ENCODE data around the gene CDC45.
"Not testable (repeated sequence)": the region's sequence is repeated elsewhere in the genome, so short reads cannot be mapped to it uniquely, and the experiment has no call there.

The CDC45 gene

DNA sequence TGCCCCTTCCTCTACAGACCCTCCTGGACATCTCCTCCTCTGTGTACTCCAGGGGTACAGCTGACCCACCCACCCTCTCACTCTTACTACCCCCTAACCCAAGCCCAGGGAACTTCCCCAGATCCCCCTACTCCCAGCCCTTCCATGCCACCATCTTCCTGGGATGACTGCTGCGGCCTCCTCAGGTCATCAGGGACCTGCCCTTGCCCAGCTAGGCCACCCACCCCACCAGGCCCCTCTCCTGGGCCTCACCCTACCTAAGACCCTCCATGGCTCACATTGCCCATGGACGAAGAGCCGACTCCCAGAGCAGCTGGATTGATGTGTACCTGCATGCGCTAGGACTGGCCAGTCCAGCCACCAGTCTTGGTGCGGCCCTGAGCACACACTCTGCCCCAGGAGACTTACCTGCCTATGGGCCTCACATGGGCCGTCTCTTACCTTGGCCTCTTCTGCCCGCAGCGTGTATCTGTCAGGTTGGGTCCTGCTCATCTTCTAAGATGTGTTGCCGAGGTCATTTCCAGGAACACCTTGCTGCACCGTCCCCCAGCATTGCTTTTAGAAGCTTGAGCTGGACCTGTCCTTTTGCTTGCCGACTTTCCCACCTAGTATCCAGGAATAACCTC, 46.5 kb downstream of the CDC45 start:
- no peak for DNase-seq
- Mint-ChIP-seq H3K4me3 (peak overlapping the region; percentile 26), H3K36me3 (ENCODE audit: low read depth) (peaks cover 1% of the 10 kb centered on the region), H3K27ac (no peak overlapping the region), H3K27me3 (ENCODE audit: low read depth, poor library complexity) (peaks cover 77% of the 10 kb centered on the region), H3K9me3 (no peaks in the 10 kb centered on the region), H3K4me1 (peaks cover 16% of the 10 kb centered on the region)
- TF ChIP-seq, protein P1, sequence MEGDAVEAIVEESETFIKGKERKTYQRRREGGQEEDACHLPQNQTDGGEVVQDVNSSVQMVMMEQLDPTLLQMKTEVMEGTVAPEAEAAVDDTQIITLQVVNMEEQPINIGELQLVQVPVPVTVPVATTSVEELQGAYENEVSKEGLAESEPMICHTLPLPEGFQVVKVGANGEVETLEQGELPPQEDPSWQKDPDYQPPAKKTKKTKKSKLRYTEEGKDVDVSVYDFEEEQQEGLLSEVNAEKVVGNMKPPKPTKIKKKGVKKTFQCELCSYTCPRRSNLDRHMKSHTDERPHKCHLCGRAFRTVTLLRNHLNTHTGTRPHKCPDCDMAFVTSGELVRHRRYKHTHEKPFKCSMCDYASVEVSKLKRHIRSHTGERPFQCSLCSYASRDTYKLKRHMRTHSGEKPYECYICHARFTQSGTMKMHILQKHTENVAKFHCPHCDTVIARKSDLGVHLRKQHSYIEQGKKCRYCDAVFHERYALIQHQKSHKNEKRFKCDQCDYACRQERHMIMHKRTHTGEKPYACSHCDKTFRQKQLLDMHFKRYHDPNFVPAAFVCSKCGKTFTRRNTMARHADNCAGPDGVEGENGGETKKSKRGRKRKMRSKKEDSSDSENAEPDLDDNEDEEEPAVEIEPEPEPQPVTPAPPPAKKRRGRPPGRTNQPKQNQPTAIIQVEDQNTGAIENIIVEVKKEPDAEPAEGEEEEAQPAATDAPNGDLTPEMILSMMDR (IDR thresholded peaks at IDR 0.05) = no peak

DNA sequence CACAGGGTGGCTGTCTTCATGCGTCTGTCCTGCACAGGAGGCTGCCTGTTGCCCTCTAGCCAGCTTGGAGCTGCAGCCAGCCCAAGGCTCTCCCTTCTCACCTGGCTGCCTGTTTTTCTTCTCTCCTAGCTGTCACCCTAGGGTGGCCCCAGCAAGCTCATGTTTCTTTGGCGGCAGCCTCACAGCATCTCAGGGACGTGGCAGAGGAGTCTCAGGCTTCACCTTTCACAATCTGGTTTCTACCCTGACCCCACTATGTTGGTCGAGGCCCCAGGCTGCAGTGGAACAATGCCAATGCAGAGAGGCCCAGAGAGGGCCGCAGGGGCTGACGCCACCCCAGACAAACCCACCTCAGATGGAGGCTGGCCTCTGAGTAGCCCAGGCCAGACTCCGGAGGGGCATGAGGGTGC, 47.0 kb downstream of the CDC45 start:
- no peak overlapping the region for H3K4me3 Mint-ChIP-seq
- H3K27me3 Mint-ChIP-seq (ENCODE audit: low read depth, poor library complexity) = peaks cover 77% of the 10 kb centered on the region
- H3K27ac Mint-ChIP-seq = no peak overlapping the region
- TF ChIP-seq, protein P1 (IDR thresholded peaks at IDR 0.05) = no peak
- H3K9me3 Mint-ChIP-seq = no peaks in the 10 kb centered on the region
- no peak for DNase-seq
- H3K4me1 Mint-ChIP-seq = peaks cover 16% of the 10 kb centered on the region
- no peaks in the 10 kb centered on the region for H3K36me3 Mint-ChIP-seq (ENCODE audit: low read depth)

DNA sequence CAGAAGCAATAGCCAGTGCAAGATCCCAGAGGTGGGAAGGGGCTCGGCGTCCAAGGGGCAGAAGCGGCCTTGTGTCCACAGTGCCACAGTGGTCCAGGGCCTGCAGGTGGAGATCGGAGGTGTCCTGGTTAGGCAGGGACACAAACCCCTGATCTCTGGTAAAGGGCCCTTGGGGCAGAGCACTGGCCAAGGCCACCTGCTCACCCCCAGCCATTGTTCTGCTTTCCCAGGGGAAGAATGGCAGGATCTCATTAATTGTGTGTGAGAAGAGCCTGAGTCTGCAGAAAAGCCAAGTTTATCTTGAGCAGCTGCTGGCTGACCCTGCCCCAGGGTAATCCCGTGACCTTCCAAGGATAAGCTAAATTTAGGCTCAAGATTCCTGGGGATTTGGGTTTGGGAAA, 47.6 kb downstream of the CDC45 start:
- Mint-ChIP-seq H3K4me3 (no peak overlapping the region), H3K27me3 (ENCODE audit: low read depth, poor library complexity) (peaks cover 75% of the 10 kb centered on the region), H3K9me3 (no peaks in the 10 kb centered on the region), H3K4me1 (peaks cover 16% of the 10 kb centered on the region), H3K36me3 (ENCODE audit: low read depth) (no peaks in the 10 kb centered on the region), H3K27ac (no peak overlapping the region)
- no peak for DNase-seq
- TF ChIP-seq, protein P1 (IDR thresholded peaks at IDR 0.05) = no peak

DNA sequence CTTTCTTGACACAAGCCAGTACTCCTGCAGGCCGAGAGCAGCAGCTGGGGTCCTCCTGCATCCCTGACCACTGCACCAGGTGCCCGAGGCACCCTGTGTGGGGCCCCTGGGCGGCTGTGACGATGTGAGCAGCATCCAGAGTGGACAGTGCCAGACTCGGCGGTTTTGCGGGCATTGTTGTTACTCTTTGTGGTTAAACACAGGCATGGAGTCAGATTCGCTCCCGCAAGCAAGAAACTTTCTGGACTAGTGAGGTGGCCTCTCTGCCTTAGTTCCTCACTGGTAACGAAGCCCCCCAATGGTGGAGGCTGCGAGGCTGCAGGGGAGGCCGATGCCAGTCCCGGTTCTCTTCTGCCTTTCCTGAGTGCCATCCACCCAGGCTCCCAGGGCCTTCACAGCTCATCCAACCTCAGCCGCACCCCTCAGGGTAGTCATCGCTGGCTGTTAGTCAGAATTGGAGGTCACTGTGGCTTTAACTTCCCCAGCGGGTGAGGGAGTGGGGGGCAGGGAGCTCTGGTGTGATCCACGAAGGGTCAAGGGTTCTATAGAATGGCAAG, 48.2 kb downstream of the CDC45 start:
- DNase-seq = no peak
- Mint-ChIP-seq H3K4me3 (no peak overlapping the region), H3K9me3 (no peaks in the 10 kb centered on the region), H3K4me1 (peaks cover 12% of the 10 kb centered on the region), H3K27ac (no peak overlapping the region), H3K27me3 (ENCODE audit: low read depth, poor library complexity) (peaks cover 71% of the 10 kb centered on the region), H3K36me3 (ENCODE audit: low read depth) (no peaks in the 10 kb centered on the region)
- TF ChIP-seq, protein P1 (IDR thresholded peaks at IDR 0.05) = no peak

DNA sequence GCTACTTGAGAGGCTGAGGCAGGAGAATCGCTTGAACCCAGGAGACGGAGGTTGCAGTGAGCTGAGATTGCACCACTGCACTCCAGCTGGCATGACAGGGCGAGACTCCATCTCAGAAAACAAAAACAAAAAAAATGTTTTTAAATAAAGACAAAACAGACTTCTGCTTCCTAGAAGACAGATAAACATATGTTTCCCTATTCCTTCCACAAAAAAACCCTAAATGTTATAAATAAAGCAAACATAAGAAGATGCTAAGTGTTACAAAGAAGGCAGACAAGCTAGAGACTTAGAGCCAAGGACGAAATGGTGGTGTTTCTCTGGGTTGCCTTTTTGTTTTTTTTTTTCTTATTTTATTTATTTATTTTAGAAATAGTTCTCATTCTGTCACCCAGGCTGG, 50.1 kb downstream of the CDC45 start:
- H3K36me3 Mint-ChIP-seq (ENCODE audit: low read depth) = no peaks in the 10 kb centered on the region
- H3K4me3 Mint-ChIP-seq = no peak overlapping the region
- H3K9me3 Mint-ChIP-seq = no peaks in the 10 kb centered on the region
- H3K27ac Mint-ChIP-seq = no peak overlapping the region
- H3K4me1 Mint-ChIP-seq = peaks cover 7% of the 10 kb centered on the region
- no peak for DNase-seq
- TF ChIP-seq, protein P1 (IDR thresholded peaks at IDR 0.05) = no peak
- peaks cover 52% of the 10 kb centered on the region for H3K27me3 Mint-ChIP-seq (ENCODE audit: low read depth, poor library complexity)

DNA sequence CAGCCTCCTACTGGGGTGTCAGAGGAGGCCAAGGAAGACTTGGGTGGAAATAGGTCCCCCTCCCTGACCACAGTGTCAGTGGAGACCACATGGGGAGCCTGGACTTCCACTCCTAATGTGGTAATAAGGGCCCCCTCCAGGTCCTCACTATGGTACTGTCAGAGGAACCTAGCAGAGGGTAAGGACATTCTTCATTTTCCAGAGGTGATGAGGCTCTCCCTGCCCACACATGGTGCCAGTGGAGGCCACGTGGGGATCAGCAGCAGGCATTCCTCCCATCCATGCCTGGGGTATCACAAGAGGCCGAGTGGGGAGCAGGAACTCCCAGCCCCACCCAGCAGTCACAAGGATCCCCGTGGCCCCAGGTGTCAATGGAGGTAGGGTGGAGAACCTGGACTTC, 51.0 kb downstream of the CDC45 start:
- H3K36me3 Mint-ChIP-seq (ENCODE audit: low read depth) = no peaks in the 10 kb centered on the region
- H3K27me3 Mint-ChIP-seq (ENCODE audit: low read depth, poor library complexity) = peaks cover 48% of the 10 kb centered on the region
- peaks cover 5% of the 10 kb centered on the region for H3K4me1 Mint-ChIP-seq
- H3K4me3 Mint-ChIP-seq = no peak overlapping the region
- TF ChIP-seq, protein P1 (IDR thresholded peaks at IDR 0.05) = no peak
- no peak for DNase-seq
- H3K9me3 Mint-ChIP-seq = no peaks in the 10 kb centered on the region
- no peak overlapping the region for H3K27ac Mint-ChIP-seq

DNA sequence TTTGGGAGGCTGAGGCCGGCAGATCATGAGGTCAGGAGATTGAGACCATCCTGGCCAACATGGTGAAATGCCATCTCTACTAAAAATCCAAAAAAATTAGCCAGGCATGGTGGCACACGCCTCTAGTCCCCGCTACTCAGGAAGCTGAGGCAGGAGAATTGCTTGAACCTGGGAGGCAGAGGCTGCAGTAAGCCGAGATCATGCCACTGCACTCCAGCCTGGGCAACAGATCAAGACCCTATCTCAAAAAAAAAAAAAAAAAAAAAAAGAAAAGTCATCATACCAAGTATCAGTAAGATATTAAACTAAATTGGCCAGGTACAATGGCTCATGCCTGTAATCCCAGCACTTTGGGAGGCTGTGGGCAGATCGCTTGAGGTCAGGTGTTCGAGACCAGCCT, 51.6 kb downstream of the CDC45 start:
- not testable (repeated sequence) for H3K4me1 Mint-ChIP-seq; DNase-seq; H3K4me3 Mint-ChIP-seq; H3K27ac Mint-ChIP-seq; H3K36me3 Mint-ChIP-seq (ENCODE audit: low read depth); H3K9me3 Mint-ChIP-seq
- H3K27me3 Mint-ChIP-seq (ENCODE audit: low read depth, poor library complexity) = peaks cover 43% of the 10 kb centered on the region

All from nephron progenitor cell (in vitro differentiated cells).